HL-60 (cell line): ENCODE measurements around the gene LRWD1.

Experiments
- POLR2AphosphoS5 ChIP-seq: IDR thresholded peaks from 2 replicates; pipeline ENCODE4 v1.6.1; 2012; ENCODE audit warnings: low read depth
- TF ChIP-seq, protein P1 (sequence below): IDR thresholded peaks from one replicate; pipeline ENCODE4 v1.5.1; 2011; ENCODE audit warnings: low read length, control low read depth, inconsistent platforms; ENCODE audit not compliant: insufficient read depth

DNA sequence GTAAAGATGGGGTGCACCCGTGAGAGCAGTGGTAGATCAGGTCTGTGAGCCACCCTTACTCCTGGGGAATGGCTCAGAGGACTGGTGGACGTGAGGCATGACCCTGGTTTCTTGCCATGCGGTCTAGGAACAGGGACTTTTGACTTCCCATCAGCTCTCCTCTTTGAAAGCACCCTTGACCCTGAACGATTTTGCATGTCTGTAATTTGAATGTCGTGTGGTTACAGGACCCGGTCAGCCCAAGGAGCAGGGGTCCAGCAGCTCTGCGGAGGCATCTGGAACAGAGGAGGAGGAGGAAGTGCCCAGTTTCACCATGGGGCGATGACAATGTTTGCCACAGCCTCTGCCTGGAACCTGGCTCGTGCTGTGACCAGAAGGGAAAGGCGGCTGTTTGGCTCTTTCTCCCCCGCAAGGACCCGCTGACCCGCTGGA lies 40.0 kb upstream of the LRWD1 start:
- TF ChIP-seq, protein P1, sequence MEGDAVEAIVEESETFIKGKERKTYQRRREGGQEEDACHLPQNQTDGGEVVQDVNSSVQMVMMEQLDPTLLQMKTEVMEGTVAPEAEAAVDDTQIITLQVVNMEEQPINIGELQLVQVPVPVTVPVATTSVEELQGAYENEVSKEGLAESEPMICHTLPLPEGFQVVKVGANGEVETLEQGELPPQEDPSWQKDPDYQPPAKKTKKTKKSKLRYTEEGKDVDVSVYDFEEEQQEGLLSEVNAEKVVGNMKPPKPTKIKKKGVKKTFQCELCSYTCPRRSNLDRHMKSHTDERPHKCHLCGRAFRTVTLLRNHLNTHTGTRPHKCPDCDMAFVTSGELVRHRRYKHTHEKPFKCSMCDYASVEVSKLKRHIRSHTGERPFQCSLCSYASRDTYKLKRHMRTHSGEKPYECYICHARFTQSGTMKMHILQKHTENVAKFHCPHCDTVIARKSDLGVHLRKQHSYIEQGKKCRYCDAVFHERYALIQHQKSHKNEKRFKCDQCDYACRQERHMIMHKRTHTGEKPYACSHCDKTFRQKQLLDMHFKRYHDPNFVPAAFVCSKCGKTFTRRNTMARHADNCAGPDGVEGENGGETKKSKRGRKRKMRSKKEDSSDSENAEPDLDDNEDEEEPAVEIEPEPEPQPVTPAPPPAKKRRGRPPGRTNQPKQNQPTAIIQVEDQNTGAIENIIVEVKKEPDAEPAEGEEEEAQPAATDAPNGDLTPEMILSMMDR, result no peak
- TF ChIP-seq POLR2AphosphoS5, result no peak
